Stimulated activated CD4-positive, alpha-beta T cell treated with anti-CD3 and anti-CD28 coated beads, Interleukin-4, amount 100 ng/mL, for 24 hours (primary cell): ENCODE results near the gene SPDYC.
A peak's percentile ranks its signal among the peaks of the same experiment; 100 is the strongest.

Experiments
- DNase-seq: peaks from one replicate; pipeline ENCODE4 v3.0.0-alpha.2; 2020

Gene SPDYC, protein sequence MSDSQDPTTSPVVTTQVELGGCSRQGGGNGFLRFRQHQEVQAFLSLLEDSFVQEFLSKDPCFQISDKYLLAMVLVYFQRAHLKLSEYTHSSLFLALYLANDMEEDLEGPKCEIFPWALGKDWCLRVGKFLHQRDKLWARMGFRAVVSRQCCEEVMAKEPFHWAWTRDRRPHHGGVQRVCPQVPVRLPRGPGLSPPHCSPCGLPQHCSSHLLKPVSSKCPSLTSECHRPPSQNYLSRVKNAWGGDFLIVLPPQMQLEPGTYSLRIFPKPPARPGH

DNA sequence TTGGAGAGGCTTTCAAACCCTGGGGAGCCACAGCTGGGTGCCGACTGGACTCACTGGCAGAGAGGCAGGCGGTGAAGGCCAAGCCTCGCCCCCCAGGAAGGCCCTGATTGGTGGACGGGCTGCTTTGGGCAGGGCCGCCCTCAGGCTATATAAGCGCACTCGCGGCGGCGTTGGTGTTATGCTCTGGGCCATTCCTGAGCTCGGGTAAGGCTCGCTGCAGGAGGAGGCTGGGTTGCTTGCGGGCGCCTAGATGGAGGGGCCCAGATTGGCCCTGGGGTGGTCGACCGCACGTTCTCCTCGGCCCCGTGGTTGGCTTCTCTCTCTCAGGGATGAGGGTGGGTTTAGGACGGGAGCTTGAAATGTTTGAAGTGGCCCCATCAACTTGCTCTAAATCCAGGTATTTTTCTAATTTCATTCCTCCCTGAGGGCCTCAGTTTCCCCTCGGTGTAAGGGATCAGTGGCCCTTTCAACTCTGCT is at the start of gene SPDYC:
SPDYC (plus strand) TSS at position 176 of the 477 bp plus-strand sequence. CDS start 1,125 bp downstream, outside the sequence.
- DNase-seq, result no peak

DNA sequence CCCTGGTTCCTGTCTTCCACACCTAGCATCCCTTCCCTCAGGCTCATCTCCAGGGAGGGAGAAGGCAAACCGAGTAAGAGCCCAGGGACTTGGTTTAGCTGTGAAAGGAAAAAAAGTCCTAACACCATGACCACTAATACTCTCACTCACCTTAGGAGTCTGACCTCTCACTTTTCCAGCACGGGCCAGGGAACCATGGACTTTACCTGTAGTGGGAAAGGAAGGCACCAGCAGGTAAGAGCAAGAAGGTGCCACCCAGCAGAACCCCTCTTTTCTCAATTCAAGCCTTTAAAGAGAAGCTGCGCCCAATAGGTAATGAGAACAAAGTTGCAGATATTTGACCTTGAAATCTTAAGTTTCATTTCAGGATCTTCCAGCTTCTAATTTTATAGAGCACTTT is 49.2 kb upstream of the SPDYC start:
- DNase-seq, result no peak

DNA sequence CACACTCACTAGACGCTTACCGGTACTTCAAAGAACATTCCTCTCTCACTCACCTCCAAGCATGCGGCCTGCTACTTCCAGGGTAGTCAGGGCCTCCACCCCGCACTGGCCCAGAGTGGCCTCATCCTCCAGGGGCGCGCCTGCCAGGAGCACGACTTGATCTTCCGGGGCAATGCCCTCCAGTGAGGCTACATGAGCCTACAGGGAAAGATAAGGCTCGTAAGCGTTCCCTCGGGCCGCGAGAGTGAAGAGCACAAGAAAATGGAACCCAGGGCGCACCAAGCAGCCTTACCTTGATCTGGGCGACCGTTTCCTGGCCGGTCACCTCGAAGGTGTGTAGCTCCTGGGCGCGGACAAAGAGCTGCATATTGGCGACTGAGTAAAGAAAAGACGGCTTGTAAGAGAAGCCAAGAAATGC is 48.6 kb upstream of the SPDYC start:
- DNase-seq, result no peak

DNA sequence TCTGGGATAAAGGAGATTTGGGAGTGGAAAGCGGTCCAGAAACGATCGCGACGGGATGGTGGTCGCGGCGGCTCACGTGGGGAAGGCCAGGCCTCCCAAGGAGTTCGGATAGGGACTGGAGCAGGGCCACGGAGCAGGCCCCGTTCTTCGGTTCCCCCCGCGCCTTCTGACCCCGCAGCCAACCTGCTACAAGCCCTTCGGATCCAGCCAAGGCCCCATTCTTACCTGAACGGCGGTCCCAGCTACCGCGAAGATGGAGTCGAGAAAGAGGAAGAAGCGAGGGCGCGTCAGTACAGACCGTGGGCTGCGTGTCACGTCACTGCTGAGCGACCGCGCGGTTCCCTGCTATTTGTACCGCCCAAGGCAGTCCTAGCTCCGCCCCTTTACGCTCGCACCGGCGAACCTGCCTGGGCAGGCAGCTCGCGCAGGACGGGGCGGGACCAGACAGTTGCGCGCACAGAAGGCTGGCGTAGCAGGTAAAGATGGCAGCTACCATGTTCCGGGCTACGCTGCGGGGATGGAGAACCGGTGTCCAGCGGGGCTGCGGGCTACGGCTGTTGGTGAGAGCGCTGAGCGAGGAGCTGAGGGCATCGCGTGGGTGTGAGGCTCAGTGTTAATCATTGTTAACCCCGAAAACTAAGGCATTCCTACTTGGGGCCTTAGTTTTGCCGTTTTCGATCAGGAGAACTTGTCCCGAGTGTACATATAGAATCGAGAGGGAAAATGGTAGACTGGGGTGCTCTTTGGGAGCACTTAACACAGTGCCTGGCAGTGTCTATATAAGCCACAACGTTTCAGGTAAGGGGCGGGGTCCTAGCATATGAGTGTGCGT is 48.0 kb upstream of the SPDYC start, which contains the start of the genes FAU and MRPL49:
FAU (minus strand) TSS at position 270 of the 832 bp plus-strand sequence. CDS start 321 bp downstream, outside the sequence.
MRPL49 (plus strand) TSS at position 457 of the 832 bp plus-strand sequence; CDS start at position 483, 26 bp downstream.
- DNase-seq, result peak; percentile 99

DNA sequence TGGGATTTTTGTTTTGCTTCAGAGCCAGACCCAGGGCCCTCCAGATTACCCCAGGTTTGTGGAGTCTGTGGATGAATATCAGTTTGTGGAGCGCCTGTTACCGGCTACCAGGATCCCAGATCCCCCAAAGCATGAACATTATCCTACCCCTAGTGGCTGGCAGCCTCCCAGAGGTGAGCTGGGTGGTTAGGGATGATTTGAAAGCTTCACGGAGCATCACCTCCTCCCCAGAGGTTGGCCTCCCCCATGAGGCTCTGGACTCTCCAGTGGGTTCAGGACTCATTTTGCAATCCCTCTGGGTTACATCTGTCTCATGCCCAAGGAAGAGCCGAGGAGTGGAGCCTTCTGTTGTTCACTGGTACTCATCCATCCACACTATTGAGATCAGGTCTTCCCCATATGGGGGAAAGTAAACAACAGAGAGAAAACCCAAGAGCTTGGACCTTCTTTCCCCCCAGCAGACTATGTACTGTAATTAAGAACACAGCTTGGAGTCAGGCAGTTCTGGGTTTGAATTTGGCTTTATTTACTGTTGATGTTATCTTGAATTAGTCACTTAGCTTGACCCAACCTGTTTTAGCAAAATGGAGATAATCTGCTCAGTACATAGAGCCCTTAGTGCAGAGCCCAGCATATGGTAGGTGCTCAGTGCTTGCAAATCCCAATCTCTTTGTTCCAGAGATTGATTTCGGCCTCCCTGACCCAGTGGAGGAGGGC is 45.4 kb upstream of the SPDYC start:
- no peak for DNase-seq

DNA sequence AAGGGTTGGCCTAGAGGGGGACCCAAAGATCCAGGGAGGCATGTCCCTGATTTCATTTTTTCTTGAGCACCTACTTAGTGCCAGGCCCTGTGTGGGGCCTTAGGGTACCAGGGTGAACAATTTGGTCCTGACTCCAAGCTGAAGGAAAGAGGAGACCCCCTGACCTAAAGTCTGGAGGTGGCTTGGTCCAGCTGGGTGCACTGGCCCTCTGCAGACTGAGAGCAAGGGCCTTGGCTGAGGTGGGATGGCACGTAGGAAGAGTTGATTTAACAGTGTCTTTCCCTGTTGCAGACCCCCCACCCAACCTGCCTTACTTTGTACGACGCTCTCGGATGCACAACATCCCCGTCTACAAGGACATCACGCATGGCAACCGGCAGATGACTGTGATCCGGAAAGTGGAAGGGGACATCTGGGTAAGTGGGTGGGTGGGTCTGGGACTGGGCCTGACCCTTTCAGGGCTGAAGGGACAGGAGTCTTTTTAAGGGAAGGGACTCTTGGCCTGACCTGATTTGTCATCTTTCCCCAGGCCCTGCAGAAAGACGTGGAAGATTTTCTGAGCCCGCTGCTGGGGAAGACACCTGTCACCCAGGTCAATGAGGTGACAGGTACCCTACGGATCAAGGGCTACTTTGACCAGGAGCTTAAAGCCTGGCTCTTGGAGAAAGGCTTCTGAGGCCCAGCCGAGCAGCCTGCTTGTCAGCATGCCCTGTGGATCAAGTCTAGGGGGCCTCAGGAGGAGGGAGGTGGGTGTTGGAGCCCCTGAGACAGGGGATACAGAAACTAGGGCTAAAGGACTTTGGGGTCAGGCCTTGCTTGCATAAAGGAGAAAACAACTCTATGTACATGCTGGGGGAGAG is 44.6 kb upstream of the SPDYC start:
- DNase-seq, result no peak

DNA sequence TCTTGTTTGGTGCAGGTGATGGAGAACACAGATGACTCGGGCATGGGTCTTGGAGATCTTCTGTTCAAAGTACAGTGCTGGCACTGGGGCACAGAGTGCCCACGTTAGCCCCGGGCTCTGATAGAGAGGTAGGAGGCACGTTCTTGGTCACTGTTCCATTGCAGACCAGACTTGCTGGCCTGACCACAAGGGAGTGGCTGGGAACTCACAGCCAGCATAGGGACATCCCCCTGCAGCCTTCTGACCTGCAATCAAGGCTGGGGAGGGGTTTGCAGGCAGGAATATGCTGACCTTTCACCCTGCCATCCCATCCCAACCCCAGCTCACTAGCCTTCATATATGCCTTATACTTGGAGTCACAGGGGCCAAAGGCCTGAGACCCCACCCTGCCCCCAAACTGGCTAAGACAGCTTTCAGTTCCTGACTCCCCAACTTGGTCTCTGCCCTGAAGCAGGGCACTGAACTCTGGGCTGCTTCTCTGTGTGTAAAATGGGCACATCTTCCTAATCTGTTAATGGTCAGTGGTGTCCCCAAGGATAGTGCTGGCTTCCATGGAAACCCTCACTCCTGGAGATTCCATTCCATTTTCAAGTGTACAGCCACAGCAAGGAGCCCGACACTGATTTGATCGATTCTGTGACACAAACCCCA is 43.3 kb upstream of the SPDYC start:
- no peak for DNase-seq

DNA sequence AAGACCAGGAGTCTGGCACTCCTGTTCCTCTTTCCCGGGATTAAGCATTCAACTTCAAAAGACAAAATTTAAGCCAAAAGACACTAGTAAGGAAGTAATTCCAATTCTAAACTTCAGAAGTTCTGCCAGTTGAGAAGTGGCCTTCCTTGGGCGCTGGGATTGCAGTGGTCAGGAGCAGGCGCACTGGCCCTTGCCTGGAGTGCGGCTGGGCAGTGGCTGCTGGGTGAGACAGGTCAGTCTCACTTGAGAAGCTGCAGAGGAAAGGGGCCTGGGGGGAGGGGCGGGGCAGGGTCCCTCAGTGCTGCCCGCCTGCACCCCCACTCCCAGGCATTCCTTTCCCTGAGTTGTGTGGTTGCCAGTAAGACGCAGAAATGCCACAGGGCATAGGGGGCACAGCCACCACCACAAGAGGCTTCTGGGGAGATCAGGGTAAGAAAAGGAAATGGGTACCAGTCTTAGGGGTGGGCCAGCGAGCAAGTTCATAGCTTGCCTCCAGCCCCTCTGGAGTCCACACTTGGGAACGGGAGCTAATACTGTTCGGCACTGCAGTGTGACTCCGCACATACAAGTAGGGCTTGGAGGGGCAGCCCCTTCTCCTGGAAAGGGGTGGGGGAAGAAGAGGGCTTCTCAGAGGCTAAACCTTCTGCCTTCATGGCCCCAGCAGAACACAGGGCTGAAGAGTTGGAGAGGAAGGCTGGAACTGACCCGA is 42.4 kb upstream of the SPDYC start:
- no peak for DNase-seq

DNA sequence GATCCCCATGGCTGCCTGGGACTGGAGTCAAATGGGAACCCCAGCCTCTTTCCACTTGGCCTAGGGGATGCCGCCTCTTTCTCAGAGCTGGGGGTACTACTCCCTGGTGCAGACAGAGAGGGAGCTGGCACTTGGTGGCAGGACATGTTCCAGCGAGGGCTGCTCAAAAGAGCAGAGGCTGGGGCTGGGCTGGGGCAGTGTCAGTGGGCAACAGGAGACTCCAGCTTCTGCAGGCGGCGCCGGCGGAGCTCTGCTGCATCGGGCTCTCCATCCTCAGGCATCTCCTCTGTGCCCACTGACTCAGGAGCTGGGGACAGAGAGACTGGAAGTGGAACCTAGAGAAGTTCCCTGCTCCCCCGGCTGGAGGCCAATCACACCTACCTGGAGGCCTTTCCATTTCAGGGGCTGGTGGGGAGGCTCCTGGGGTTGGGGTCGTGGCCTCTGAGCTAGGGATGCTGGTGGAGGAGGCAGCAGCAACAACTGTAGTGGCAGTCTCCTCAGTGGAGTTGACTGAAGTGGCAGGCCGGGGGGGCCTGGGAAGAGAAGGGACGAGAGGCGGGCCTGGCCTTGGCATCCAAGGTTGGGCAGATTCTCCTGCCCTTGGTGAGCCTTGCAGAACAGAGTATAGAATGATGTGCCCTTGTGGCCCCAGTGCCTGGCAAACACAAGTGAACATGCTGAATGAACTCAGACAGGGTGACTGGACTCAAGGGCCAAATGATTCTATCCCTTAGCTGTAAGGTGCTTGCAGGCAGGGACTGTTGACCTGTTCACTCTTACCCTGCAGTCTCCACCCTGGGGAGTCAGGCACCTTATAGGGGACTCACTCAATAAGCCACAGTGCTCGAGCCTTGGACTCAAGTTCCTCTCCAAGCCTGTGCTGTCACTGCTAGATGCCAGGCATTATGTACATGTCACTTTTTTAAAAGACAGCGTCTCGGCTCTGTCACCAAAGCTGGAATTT is 41.6 kb upstream of the SPDYC start:
- DNase-seq, result no peak

DNA sequence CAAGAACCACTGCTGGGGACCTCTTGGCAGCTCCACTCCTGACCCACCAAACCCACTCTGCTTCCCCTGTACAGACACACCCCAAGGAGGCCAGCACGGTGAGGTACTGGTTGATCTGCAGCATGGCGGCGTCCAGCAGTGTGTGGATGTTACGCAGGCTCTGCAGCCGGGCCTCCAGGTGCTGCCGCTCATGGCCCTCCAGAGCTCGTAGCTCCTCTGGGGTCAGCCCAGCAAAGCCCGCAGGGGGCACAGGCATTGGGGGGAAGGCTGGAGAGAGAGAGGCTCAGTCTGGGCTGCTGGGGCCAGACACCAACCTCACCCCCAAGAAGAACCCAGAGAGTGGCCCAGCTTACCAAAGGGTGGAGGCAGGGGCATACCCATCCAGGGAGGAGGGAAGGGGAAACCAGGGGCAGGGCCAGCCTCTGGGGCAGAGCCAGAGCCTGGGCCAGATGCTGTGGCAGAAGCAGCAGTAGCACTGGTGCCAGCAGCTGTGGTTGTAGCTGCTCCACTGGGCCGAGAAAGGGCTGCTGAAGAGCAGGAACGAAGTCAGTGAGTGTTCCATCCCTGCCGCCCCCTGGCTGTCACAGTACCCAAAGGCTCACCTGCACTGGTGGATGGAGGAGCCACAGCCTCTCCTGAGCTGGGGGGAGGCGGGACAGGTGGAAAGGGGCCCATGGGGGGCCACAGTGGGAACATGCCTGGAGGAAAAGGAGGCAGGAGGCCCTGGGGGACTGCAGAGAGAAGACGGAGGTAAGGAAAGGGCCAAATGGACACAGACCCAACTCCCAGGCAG is 40.2 kb upstream of the SPDYC start:
- no peak for DNase-seq

DNA sequence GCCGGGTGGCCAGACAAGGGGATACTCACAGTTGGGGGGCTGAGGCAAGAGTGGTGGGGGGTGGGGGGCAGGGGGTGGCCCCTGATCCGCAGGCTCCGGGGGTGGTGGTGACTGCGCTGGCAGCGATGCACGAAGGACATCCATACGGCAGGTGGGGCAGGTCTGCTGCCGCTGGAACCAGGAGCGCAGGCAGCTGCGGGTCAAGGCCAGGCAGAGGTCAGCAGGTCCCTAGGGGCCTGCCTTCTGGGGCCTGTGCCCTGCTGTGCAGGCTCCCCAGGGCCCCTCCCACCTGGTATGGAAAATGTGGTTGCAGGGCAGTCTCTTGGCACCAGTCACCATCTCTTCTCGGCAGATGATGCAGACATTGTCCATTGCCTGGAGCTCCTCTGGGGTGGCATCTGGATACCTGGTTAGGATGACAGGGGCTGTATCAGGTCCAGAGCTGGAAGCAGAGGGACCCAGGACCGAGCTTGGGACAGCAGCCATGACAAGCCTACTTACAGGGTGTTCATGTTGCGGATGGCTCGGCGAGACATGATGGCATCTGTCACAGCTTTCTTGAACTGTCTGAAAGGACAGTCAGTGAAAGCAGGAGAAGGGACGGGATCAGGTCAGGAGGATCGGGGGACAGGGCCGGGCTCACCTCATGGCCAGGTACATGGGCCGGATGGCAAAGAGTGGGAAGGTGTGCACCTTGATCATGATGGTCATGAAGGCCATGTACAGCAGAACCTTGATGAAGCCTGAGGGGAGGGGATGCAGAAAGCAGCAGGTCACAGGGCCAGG is 39.2 kb upstream of the SPDYC start:
- no peak for DNase-seq

DNA sequence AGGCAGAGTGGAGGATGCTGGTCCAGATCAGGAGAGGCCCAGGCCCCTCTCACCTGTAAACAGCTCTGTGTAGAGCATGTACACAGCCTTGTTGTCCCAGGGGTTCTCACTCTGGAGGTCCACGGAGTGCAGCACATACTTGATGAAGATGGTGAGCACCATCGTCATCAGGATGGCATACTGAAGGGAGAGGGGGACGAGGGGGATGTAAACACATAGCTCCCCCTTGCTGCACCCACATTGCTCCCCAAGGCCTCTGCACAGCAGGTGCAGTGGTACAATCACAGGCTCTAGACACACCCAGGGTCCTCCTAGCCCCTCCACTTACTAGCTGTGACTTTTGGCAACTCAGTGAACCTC is 38.6 kb upstream of the SPDYC start:
- DNase-seq, result no peak

DNA sequence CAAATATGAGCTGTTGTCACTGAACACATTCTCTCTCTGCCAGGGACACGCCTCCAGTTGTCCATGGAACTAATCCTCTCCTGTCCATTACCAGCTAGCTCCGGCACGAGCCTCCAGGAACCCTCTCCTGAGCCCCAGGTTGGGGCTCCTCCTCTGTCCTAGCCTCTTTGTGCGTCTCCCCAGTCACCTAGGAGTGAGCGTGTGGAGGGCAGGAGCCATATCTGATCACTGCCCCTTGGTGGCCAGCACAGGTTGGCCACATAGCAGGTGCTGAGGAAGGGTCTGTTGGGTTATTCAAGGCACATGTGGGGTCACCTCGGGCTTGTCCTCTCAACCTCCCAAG is 38.2 kb upstream of the SPDYC start:
- DNase-seq, result no peak

DNA sequence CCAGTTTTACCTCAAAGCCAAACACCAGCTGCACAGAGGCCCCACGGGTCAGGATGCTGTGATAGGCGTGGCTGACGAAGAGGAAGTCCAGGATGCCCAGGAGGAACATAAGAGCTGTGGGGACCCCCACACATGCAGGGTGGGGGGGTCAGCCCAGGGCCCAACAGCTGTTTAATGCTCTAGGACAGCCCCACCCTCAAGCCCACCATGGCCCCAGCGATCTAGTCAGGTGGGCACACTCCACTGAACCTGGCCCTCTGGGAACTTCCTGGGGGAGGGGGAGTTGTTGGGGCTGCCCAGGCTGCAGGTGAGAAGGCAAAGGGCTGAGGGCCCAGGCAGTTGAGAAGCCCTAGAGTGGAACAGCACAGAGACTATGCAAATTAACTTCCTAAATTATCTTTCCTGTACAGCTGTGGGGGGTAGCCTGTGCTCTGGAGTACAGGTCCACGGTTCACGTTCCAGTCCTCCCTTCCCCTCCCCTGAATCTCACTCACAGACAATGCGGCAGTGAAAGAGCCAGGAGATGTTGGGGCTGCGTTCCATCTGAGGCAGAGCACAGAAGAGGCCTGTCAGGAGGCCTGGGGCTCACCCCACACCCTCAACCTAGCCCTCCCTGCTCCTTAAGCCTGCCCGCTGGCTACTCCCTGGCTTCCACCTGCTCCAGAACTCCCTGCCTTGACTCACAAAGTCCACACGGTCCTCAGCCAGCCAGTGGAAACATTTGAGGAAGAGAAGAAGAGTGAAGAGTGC is 37.6 kb upstream of the SPDYC start:
- no peak for DNase-seq

DNA sequence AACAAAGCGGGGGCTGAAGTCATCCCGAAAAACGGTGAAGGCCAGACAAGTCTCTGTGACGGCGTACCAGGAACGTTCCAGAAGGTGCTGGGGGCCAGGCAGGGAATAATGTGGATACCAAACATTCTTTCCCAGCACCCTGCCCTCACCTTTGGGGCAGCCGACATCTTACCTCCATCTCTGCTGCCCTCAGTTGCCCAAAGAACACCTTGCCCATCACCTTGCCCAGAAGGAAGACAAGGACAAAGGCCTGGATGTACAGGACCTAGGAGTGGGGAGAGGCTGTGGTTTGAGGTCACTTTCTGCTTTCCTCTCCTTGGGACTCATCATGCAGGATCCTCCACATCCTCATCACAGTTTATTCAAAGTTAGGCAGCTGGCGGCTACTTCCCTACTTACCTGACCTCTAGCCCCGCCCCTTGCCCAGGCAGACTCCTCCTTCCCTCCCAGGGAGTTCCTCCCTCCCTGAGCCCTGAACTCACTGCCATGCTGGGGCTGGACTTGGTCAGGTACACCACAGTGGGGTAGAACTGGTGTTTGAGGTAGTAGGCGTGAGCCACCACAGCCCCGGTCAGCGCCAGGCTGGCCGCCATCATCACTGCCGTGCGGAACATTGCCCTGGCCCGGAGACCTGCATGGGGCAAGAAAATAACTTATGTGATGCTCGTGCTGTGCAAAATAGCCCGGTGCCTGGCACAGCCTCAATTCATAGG is 36.9 kb upstream of the SPDYC start:
- DNase-seq, result peak; percentile 61

DNA sequence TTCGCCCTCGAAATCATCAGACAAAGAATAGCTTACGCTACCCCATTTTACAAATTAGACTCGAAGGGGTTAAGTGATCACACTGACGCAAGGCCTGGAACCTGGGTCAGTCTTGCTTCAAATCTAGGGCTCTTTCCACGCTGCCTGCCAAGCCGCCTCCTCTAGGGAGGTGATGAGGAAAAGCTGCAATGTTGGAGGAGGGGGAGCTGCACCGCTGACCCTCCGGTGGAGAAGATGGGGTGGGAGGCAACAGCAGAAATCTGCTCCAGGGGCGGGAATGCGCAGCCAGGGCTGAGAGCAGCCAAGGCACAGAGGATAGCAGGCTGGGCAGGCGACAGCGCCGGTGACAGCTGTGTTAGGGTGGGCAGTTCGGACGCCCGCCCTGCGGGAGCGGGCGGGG is 36.3 kb upstream of the SPDYC start:
- DNase-seq, result no peak
